HG03439 (cell line): ENCODE data around the gene COL28A1.
"Not testable (repeated sequence)": the region's sequence is repeated elsewhere in the genome, so short reads cannot be mapped to it uniquely, and the experiment has no call there.

Experiments
- ATAC-seq: cut with Tn5 transposase; IDR thresholded peaks from one replicate; pipeline ENCODE4 v1.9.1; 2021; ENCODE audit warnings: mild to moderate bottlenecking, moderate library complexity; ENCODE audit not compliant: unreplicated experiment

The COL28A1 gene

DNA sequence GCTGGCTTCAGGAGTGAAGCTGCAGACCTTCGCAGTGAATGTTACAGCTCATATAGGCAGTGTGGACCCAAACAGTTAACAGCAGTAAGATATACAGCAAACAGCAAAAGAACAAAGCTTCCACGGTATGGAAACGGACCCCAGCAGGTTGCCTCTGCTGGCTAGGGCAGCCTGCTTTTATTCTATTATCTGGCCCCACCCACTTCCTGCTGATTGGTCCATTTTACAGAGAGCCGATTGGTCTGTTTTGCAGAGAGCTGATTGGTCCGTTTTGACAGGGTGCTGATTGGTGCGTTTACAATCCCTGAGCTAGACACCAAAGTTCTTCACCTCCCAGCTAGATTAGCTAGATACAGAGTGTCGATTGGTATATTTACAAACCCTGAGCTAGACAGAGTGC, 58.0 kb downstream of the COL28A1 start:
- not testable (repeated sequence) for ATAC-seq

DNA sequence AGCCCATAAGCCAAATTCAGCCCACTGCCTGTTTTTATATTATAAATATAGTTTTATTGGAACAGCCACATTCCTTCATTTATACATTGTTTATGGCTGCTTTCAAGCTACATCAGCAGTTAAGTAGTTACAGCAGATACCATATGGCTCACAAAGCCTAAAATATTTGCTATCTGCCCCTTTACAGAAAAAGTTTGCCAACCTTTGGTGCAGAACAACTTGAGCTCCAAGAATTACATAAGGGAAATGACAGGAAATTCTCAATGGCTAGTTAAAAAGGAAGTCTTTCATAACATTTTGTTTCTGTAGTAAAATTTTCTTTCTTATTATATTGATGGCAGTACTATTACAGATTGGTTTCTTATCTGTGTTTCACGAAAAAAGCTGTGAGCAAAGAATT, 59.3 kb downstream of the COL28A1 start:
- no peak for ATAC-seq

DNA sequence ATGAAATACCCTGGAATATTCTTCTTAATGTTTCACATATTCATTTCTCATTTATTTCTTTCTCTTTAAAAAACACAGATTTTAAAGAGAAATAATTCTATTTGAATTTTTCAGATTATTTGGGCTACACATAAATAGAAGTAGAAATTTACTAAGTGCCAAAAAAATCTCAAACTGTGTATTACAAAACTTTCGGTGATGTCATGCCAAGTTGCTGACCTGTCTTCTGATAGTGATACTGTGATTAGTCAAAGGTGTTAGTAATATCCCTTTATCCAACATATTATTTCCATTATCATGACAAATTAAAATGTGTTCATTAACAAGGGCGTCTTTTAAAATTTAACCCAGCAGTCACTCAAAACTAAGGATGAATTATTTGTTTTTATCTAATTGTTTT, 60.1 kb downstream of the COL28A1 start:
- ATAC-seq, result no peak

DNA sequence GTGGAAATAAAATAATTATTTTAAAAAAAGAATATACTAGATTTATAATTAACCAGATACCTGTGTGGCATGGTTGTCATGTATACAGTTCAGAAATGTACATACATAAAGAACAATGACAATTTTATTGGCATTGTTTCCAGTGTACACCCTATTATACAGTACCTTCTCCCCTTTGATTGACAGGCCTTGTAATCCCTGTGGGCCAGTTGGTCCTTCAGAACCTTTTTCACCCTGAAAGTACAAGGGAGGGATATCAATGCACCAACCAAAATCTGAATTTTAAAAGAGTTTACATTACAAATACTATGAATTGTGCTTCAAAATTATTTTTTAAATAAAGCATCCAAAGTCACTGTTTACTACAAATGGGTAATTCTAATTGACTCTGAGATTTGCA, 61.2 kb downstream of the COL28A1 start:
- ATAC-seq, result no peak

DNA sequence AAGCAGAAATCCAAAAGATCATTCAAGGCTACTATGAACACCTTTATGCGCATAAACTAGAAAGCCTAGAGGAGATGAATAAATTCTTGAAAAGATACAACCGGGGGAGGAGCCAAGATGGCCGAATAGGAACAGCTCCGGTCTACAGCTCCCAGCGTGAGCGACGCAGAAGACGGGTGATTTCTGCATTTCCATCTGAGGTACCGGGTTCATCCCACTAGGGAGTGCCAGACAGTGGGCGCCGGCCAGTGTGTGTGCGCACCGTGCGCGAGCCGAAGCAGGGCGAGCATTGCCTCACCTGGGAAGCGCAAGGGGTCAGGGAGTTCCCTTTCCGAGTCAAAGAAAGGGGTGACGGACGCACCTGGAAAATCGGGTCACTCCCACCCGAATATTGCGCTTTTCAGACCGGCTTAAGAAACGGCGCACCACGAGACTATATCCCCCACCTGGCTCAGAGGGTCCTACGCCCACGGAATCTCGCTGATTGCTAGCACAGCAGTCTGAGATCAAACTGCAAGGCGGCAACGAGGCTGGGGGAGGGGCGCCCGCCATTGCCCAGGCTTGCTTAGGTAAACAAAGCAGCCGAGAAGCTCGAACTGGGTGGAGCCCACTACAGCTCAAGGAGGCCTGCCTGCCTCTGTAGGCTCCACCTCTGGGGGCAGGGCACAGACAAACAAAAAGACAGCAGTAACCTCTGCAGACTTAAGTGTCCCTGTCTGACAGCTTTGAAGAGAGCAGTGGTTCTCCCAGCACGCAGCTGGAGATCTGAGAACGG, 70.5 kb downstream of the COL28A1 start:
- ATAC-seq, result not testable (repeated sequence)

DNA sequence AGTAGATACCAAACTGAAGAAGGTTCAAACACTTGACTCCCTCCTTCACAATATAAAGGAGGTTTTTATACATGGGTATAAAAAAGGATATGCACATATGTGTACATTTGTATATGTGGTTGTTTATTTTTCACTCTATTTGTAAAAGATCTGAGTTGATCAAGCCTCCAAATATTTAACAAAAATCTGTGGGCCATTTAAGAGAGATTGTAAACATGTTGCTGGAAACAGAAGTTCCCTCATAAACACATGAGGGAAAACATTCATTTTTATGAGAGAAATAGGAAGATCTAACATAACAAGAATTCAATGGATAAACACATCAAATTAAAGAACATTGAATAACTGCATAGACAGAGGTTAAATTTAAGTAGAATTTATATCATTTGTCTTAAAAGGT, 81.7 kb downstream of the COL28A1 start:
- no peak for ATAC-seq

DNA sequence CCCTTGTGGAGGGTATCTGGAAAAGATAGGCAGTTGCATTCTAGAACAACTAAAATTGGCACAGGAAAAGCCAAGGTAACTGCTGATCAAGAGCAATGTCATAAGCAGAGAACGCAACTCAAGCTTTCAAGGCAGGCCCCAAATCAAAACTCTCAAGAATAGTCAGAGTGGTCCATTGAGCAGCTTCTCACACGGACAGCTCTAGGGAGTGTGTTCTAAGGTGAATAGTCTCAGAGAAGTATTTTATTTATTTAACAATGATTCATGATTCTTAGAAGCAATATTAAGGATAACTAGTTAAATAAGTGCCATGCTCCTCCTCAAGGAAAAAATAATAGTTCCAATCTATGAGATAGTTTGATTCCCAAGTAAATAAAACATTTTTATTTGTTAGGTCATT, 83.0 kb downstream of the COL28A1 start:
- ATAC-seq, result no peak

DNA sequence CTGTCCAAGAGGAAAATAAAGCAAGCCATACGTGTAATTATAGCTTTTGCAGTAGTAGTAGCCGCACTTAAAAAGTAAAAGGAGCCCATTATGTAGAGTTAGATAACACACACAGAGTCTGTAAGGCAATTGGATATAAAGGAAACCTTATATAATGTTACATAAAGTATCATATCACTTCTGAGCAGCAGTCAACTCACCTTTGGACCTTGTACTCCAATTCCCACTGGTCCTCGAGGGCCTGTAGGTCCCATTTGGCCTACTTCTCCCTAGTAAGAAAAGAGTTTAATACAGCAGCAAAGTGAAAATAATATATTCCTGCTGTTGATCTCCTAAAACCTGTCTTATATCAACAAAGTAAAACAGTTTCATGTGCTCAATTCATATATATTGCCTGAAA, 83.6 kb downstream of the COL28A1 start:
- no peak for ATAC-seq

DNA sequence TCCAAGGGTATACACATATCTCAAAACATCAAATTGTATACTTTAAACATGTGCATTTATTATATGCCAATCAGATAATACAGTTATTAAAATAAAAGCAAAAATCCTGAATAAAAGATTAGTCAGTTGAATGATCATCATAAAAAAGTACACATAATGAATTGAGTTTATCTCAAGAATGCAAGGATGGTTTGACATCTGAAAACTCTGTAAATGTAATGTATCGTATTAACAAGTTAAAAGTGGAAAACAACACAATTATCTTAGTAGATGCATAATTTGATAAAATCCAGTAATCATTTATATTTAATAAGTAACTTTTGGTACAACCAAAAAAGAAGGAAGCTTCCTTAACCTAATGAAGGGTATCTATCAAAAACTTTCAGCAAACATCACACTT, 86.6 kb downstream of the COL28A1 start:
- ATAC-seq, result no peak

DNA sequence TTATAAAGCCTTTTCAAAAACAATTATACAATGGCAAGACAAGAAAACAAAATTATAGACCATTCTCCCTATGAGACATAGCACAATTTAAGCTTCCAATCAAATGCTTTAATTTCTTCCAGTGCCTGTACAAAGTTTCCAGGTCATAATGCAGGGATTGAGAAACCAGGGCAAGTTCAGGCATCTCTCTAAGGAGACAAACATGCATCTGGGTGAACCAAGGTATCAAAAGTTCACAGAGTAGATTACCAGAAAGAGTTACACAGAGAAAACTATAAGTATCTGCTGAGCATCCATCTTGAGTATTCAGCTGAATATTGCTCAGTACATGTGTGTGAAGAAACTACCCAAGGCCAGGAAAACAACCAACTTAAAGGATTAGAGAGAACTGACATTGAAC, 89.1 kb downstream of the COL28A1 start:
- ATAC-seq, result no peak

DNA sequence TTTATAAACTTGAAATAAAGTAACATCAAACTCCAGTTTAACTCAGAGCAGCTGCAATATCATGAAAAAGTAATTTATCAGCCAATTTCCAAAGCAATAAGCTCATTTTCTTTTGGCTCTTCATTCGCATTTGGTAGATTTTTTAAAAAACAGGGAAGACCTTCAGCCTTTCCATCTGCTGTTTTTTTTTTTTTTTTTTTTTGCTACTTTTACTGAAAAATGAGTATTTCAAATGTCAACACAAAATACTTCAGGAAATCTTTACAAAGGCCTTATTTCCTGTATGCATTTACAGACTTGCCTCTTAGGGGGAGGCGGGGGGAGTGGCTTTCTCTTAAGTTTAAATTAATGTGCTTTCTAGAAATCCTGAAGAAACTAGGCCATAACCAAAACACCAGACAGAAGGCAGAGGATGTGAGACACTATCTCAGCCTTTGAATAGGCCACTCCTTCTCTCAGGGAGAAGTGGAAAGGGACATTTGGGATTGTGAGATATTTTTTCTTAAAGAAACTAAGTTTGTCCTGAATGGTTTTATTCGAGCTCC, 91.8 kb downstream of the COL28A1 start:
- no peak for ATAC-seq

DNA sequence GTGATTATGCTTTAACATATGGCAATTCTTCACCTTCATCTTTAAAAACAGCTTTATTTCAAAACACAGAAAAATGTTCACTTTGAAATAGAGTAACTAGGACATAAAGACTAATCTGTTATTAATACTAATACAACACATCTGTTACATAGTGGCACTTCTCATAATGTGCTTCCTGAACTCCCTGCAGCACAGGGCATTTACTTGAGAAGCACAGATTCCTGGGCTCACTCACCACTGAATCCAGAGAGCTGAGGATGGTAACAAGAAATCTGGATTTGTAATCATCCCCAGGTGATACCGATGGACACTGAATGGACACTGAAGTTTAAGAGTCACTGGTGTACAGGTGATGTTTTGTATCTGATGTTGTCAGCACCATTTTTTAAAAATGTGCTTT, 96.1 kb downstream of the COL28A1 start:
- no peak for ATAC-seq

DNA sequence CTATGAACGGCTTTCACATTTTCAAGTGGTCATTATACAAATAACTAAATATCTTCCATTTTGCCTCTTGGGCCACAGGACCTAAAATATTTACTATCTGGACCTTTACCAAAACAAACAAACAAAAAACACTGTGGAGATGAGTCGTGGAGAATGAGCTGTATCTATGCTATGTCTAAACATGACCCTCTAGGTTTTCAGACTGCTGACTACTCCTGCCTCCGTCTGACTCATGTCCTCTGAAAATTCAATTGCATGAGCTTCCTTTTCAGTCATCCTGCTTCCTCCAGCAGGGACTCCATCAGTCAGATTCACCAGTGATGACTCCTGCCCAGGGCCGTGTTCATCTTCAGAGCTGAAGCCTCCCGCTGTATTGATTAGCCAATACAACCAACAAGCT, 96.8 kb downstream of the COL28A1 start:
- ATAC-seq, result no peak

DNA sequence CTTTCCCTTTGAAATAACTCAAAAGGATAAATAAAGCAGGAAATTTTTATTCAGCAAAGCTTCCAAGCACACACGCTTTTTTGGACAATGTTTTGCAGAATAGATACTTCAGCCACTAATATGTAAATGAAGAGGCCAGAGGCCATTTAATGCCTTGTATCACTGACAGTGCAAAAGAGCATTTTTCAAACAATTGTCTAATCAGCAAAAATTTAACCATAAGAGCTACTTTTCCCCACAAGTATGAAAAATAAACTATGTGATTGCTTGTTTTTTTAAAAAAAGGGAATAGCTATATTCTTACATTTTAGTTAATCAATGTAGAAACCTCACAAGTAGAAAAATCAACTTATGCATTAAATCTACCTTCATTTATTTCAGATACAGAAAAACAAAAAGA, 99.7 kb downstream of the COL28A1 start:
- no peak for ATAC-seq

DNA sequence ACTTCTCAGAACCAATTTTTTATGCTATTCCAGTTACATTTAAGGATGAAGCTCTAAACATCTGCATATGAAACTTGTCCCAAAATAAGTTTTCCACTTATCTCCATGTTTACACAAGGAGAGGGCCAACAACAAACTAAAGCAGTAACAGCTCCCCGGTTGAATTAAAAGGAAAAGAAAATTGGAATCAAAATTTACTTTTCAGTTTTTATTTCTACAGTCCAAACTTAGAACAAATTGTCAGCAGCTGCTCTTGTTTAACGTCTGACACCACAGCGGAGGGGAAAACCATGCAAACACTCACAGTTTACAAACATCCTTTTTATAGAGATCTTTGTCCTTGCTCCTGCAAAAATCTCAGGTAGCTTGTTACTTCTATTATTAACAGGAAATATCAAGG, 101.3 kb downstream of the COL28A1 start:
- ATAC-seq, result no peak

DNA sequence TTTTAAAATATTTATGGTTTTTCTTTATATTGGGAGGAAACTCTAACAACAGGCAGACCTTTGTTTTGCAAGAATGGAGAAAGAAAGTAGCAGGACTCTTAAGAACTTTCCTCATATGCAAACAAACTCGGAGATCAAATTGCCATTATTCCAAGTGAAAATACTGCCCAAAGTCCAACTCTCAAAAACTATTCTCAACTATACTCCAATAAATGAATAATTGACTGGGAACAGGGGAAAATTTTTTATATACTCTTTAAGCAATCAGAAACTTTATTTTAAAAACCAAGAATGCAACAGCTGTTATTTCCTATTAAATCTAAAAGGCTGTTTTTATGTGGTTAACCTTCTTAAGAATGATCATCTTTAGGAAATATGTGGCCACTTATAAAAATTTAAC, 101.9 kb downstream of the COL28A1 start:
- ATAC-seq, result no peak

DNA sequence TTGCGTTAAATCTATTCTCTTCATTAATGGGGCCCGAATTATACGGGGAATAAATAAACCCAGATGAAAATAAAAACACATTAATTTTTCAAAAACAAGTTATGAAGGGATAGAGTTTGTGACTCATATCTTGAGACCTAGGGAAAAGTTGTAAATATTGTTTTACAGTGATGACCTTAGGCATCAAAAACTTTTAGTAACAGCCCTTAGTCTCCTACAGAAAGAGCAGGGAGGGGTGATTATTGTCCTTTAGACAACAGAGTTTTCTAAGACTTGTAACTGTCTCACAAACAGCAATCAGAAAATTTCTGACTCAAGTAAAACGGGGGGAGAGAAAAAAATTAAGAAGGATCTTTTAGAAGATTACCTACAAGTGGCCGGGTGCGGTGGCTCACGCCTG, 102.7 kb downstream of the COL28A1 start:
- no peak for ATAC-seq

DNA sequence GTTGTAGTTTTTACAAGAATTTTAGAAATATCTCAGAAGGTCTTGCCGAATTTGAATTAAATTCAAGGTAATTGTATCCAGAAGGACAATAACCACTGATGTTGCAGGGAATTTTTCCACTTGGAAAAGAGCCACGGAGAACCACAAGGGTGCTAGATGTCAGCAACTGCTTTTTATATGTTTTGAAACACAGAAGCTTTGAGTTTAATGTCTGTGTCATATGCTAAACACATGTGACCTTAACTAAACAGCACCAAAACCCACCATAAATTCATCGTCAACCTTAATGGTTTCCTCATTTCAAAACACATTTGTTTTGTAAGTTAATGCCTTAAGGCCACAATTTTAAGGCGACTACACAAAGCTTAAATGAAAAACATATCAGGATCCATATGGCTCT, 106.9 kb downstream of the COL28A1 start:
- ATAC-seq, result no peak

DNA sequence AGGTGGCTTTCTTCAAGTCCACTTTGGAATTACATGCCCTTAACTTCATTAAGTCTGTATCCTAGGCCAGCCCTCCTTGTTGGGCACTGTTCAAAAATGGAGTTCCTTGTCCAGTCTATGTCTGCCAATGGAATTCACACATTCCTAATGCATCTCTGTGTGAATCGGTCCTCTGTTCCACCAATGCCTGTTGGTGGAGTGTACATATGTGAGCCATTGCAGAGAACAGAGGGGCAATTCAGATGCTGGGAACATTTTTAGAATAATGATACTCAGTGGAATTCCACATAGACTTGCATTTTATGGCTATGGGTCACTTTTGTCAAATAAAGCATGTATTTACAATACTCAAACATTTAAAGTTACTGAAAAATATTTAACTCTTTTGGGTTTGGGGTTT, 108.3 kb downstream of the COL28A1 start:
- ATAC-seq, result no peak

DNA sequence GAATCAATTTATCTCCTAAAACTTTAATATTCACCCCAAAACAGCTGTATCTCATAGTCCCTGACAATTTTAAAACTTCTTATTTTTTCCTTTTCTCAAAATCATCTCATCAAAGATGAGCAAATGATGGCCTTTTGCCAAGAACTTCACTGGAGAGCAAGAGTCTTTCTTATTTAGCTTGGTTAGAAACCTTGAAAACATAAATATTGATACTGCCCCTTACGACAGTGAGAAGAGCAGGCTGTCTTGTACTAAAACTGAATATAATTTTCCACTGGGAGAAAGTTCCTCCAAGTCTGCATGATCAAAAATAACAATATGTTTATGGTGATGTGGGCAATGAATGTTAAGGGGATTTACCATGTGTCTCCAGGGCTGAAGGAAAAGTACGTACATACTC, 109.0 kb downstream of the COL28A1 start:
- no peak for ATAC-seq

DNA sequence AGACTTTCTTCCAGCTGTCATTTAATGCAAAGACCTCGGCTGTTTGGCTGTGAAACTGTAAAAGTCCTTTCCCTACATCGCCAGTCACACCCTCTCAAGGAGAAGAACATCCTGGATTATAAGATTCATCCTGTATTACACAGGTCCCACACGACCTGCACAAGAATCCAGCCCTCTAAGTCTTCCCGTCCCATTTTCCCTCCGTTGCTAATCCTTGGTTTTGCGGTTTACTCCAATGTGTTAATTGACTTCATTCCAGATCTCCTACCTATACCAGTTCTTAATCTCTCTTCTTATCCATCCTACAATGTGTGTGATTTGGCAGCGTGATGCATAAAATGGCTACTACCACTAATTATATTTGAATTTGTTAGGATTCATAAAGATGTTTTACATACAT, 110.4 kb downstream of the COL28A1 start:
- no peak for ATAC-seq

DNA sequence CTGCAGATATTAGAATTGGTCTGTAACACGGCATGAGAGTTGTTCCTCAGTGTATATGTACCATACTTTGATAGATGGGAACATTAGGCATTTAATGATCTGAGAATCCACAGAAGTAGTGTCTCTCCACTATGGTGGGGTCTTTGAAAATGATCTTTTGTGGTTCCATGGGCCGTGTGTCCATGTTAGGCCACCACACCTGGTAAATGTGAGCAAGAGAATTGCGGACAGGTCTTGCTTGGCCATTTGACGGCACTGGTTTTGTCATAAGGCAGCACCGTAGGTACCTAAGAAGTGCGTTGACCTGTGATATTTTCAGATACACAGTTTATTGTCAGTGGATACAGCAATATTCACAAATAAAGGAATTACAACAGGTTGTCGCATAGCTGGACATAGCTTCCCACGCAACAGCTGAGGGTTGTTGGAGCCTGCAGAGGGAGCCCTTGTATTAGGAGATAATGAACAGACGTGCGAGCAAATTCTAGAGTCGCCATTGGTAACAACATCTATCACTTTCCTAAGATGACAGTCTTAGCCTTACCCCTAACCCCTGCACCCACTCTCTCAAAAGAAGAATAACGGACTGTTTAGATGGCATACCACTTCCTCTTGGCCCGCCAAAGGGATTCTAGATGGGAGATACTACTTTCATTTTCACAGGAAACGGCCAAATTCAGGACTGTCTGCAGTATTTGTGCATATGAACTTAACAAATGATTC, 111.4 kb downstream of the COL28A1 start:
- ATAC-seq, result peak; percentile 73
